Sigmoid colon (tissue), 7 donors: ENCODE data around the gene GPD1. TPM values are rescaled to one million over a fixed set of nuclear protein-coding genes. Genes with fewer than 3 reads are reported as not detected.

Source experiments
- DNase-seq: peaks from one replicate; pipeline ENCODE4 v3.0.0-alpha.2; 2019
- H3K27ac ChIP-seq, 4 donors: fragments of 200-600 bp; sonication (generic); one replicate each; pipeline ENCODE4 v1.5.1; 2016 to 2019; ENCODE audit warnings: mild to moderate bottlenecking in 1 of 4
- H3K27me3 ChIP-seq, 3 donors: fragments of 200-600 bp; sonication (generic); one replicate each; pipeline ENCODE4 v1.5.1; 2019; ENCODE audit warnings: mild to moderate bottlenecking in 1 of 3
- H3K36me3 ChIP-seq, 4 donors: fragments of 200-600 bp; sonication (generic); one replicate each; pipeline ENCODE4 v1.5.1; 2016 to 2019
- H3K4me1 ChIP-seq, 4 donors: fragments of 200-600 bp; sonication (generic); one replicate each; pipeline ENCODE4 v1.5.1; 2017 to 2019
- H3K4me3 ChIP-seq, 4 donors: fragments of 200-600 bp; sonication (generic); one replicate each; pipeline ENCODE4 v1.5.1; 2017 to 2019; ENCODE audit warnings: mild to moderate bottlenecking in 2 of 4, moderate library complexity in 1 of 4
- H3K9me3 ChIP-seq, 4 donors: fragments of 200-600 bp in 3 of 4; sonication (generic) in 3 of 4; one replicate each; pipeline versions ENCODE4 v1.5.1 to v1.6.1; 2013 to 2019
- EP300 ChIP-seq, 4 donors: sonication (generic); formaldehyde crosslinking; IDR thresholded peaks; one replicate each; pipeline ENCODE4 v1.6.1; 2017; ENCODE audit warnings: antibody characterized with exemption in 4 of 4
- POLR2A ChIP-seq, 2 donors: fragments of 450-650 bp; IDR thresholded peaks; one replicate each; pipeline ENCODE4 v1.6.1; 2016; ENCODE audit warnings: antibody characterized with exemption in 2 of 2, mild to moderate bottlenecking in 2 of 2, moderate library complexity in 2 of 2
- POLR2AphosphoS5 ChIP-seq, 4 donors: sonication (generic); formaldehyde crosslinking; IDR thresholded peaks; one replicate each; pipeline ENCODE4 v1.6.1; 2017; ENCODE audit warnings: antibody characterized with exemption in 4 of 4
- WGBS, 2 donors: extraction: QIAGEN DNeasy Blood & Tissue Kit; methylation state at CpG; one replicate each; pipeline ENCODE4 v1.1.7; 2013; 5-methylcytosine and 5-hydroxymethylcytosine counted together
- intact Hi-C: fragments of 100-400 bp; cut with DNase I; formaldehyde crosslinking; loops from one replicate; pipeline ENCODE4 v1.15.1; 2023
- polyA plus RNA-seq, 3 donors: library from polyadenylated mRNA; stranded (reverse); fragments of 200-250 nt; gene quantifications; one replicate each; pipeline ENCODE4 v1.2.3, GENCODE V29; 2013
- total RNA-seq, 4 donors: library from RNA; depleted of rRNA; stranded (reverse); fragments of >200 nt; gene quantifications; one replicate each; pipeline ENCODE4 v1.1.0, GENCODE V29; 2016
- TF ChIP-seq, protein P1 (sequence below), 4 experiments: fragments of 450-650 bp in 3 of 4; fragments of 200-600 bp in 1 of 4; IDR thresholded peaks; one replicate each; pipeline ENCODE4 v1.5.1; 2016 to 2019; ENCODE audit warnings: antibody characterized with exemption in 4 of 4, mild to moderate bottlenecking in 3 of 4, moderate library complexity in 2 of 4
- donor health status: healthy with polysubstance abuse.
- donor health status: Bipolar disorder and iron deficiency.
- donor health status: healthy.

The GPD1 gene
- total and polyA plus RNA-seq, 7 donors: 0.55 to 59.6 (median 3.0) TPM

DNA sequence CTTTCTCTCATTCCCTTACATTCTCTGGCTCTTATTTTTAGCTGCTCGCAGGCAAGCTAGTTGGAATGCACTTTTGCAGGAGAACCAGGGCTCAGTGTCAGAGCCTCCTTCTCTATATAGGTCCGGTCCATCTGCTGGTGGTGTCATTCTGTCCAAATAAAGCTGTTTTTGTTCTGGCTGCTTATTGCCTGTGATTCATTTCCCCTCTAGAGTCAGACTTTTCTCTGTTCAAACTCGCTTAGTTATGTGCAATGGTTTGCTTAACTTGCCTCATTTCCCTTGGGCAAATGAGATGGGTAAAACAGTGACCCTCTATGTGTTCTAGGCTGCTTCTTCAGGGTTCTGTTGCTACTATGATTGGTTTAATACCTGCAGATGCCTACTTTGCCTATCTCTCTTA lies 15.8 kb upstream of the GPD1 start:
- Histone ChIP-seq H3K9me3 (no peaks in the 10 kb centered on the region), H3K36me3 (peaks cover 18 to 65% (median 56%) of the 10 kb centered on the region in 4 donors), H3K27me3 (no peaks in the 10 kb centered on the region), H3K27ac (no peak overlapping the region), H3K4me3 (no peak overlapping the region), H3K4me1 (peaks cover 0 to 24% (median 11%) of the 10 kb centered on the region in 4 donors)
- TF ChIP-seq EP300 (IDR thresholded peaks at IDR 0.05): no peak
- TF ChIP-seq, protein P1, sequence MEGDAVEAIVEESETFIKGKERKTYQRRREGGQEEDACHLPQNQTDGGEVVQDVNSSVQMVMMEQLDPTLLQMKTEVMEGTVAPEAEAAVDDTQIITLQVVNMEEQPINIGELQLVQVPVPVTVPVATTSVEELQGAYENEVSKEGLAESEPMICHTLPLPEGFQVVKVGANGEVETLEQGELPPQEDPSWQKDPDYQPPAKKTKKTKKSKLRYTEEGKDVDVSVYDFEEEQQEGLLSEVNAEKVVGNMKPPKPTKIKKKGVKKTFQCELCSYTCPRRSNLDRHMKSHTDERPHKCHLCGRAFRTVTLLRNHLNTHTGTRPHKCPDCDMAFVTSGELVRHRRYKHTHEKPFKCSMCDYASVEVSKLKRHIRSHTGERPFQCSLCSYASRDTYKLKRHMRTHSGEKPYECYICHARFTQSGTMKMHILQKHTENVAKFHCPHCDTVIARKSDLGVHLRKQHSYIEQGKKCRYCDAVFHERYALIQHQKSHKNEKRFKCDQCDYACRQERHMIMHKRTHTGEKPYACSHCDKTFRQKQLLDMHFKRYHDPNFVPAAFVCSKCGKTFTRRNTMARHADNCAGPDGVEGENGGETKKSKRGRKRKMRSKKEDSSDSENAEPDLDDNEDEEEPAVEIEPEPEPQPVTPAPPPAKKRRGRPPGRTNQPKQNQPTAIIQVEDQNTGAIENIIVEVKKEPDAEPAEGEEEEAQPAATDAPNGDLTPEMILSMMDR (IDR thresholded peaks at IDR 0.05): no peak
- TF ChIP-seq POLR2AphosphoS5 (IDR thresholded peaks at IDR 0.05): no peak
- no peak for TF ChIP-seq POLR2A (IDR thresholded peaks at IDR 0.05)
- intact Hi-C loops: no loop called here
- DNase-seq: no peak
- 76 to 83% methylated on average over 3 of the region's 3 CpGs for WGBS, 2 donors

DNA sequence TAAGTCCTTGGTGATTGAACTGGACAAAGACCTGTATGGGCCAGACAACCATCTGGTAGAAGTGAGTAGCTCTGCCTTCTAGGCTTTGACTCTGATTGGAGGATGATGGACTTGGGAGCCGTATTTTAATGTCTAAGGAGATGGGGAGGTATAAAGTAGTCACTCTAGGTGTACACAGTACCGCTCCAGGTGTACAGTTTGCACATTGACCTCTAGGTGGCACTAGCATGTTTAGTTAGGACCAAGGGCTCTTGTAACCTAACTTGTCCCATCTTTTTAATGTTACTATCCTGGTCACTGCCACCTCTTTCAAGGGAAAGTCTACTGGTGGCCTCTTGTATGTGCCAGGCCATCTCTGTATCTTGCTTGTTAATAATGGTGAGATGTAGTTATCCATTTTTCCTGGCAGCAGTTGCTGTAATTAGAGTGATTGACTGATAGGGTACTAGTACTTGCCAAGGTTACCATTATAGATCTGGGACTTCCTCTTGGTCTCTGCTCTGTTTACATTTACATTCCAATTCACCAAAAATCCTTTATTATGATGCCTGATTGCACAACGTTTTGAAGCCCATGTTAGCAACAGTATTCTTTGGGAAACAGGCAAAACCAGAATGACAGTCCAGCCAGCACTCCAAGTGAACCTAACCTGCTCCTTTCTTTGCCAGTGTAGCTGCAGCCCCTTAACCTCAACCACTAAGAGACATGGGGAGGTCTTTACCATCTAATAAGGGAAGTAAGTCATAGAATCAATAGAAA lies 15.1 kb upstream of the GPD1 start:
- Histone ChIP-seq H3K9me3 (no peaks in the 10 kb centered on the region), H3K4me1 (peaks cover 0 to 24% (median 11%) of the 10 kb centered on the region in 4 donors), H3K27ac (no peak overlapping the region), H3K4me3 (no peak overlapping the region), H3K27me3 (no peaks in the 10 kb centered on the region), H3K36me3 (peaks cover 18 to 73% (median 63%) of the 10 kb centered on the region in 4 donors)
- TF ChIP-seq POLR2A (IDR thresholded peaks at IDR 0.05): no peak
- TF ChIP-seq, protein P1 (IDR thresholded peaks at IDR 0.05): peak; percentile 36 to 72 (median 64)
- no peak for TF ChIP-seq POLR2AphosphoS5 (IDR thresholded peaks at IDR 0.05)
- TF ChIP-seq EP300 (IDR thresholded peaks at IDR 0.05): no peak
- 9 to 35% methylated on average over 3 of the region's 3 CpGs for WGBS, 2 donors
- intact Hi-C loops: no loop called here
- no peak for DNase-seq

DNA sequence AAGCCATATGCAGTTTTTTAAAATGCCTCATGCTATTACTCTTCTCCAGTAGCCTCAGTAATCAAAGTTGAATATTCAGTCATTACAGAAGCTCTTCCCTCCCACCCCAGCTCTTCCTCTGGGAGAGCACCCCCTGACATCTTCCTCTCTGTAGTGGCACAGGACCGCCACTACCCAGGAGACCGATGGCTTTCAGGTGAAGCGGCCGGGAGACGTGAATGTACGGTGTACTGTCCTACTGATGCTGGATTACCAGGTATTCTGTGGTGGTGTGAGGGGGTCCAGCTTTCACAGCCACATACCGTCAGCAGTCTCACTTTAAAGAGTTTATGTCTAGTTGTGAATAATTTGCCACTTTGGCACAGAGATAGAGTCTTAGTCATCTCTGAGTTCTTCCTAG lies 14.1 kb upstream of the GPD1 start:
- Histone ChIP-seq H3K9me3 (no peaks in the 10 kb centered on the region), H3K4me1 (peaks cover 0 to 17% (median 8%) of the 10 kb centered on the region in 4 donors), H3K4me3 (no peak overlapping the region), H3K36me3 (peaks cover 18 to 82% (median 73%) of the 10 kb centered on the region in 4 donors), H3K27ac (no peak overlapping the region), H3K27me3 (no peaks in the 10 kb centered on the region)
- intact Hi-C loops: no loop called here
- whole genome bisulfite sequencing, 2 donors: 97 to 98% methylated on average over 7 of the region's 7 CpGs
- TF ChIP-seq, protein P1 (IDR thresholded peaks at IDR 0.05): no peak
- no peak for TF ChIP-seq POLR2AphosphoS5 (IDR thresholded peaks at IDR 0.05)
- TF ChIP-seq EP300 (IDR thresholded peaks at IDR 0.05): no peak
- no peak for TF ChIP-seq POLR2A (IDR thresholded peaks at IDR 0.05)
- DNase-seq: no peak

DNA sequence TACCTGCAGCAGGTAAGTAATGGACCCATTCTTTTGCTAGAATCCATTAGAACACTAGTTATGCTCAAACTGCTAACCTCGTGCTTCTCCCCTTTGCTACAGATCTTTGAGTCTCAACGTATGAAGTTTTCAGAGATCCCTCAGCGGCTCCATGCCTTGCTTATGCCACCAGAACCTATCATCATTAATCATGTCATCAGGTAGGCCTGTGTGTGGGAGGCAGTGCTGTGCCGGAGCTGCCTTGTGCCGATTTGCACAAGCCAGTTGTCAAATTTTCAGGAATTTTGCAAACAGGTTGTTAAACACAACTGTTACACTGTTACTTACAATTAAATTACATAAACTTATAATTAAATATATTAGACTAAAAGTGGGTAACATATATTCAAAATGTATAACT lies 13.4 kb upstream of the GPD1 start:
- no peaks in the 10 kb centered on the region for H3K9me3 ChIP-seq
- 95 to 96% methylated on average over 5 of the region's 5 CpGs for WGBS, 2 donors
- DNase-seq: no peak
- peaks cover 0 to 17% (median 8%) of the 10 kb centered on the region in 4 donors for H3K4me1 ChIP-seq
- peaks cover 18 to 89% (median 79%) of the 10 kb centered on the region in 4 donors for H3K36me3 ChIP-seq
- H3K27ac ChIP-seq: no peak overlapping the region
- TF ChIP-seq, protein P1 (IDR thresholded peaks at IDR 0.05): no peak
- no peak for TF ChIP-seq EP300 (IDR thresholded peaks at IDR 0.05)
- no peak for TF ChIP-seq POLR2AphosphoS5 (IDR thresholded peaks at IDR 0.05)
- TF ChIP-seq POLR2A (IDR thresholded peaks at IDR 0.05): no peak
- H3K4me3 ChIP-seq: no peak overlapping the region
- H3K27me3 ChIP-seq: no peaks in the 10 kb centered on the region
- intact Hi-C loops: no loop called here
